Subcutaneous abdominal adipose tissue (tissue), 5 donors: ENCODE results near the gene NAV2.

Source experiments
- H3K27ac ChIP-seq: one replicate; pipeline ENCODE4 v1.7.0; 2013; ENCODE audit warnings: low read depth, mild to moderate bottlenecking, inconsistent platforms, low read length, moderate library complexity
- H3K27me3 ChIP-seq, 5 donors: one replicate each; pipeline ENCODE4 v1.7.0; 2013; ENCODE audit warnings: low read length in 5 of 5, inconsistent platforms in 1 of 5; ENCODE audit not compliant: control insufficient read depth in 5 of 5, insufficient read depth in 4 of 5
- H3K36me3 ChIP-seq, 5 donors: one replicate each; pipeline ENCODE4 v1.7.0; 2013; ENCODE audit warnings: low read length in 5 of 5; ENCODE audit not compliant: control insufficient read depth in 5 of 5, insufficient read depth in 5 of 5
- H3K4me1 ChIP-seq, 5 donors: one replicate each; pipeline ENCODE4 v1.7.0; 2013; ENCODE audit warnings: low read length in 5 of 5, mild to moderate bottlenecking in 3 of 5, moderate library complexity in 1 of 5; ENCODE audit not compliant: control insufficient read depth in 5 of 5, insufficient read depth in 5 of 5
- H3K4me3 ChIP-seq, 5 donors: one replicate each; pipeline ENCODE4 v1.7.0; 2013; ENCODE audit warnings: low read length in 5 of 5, low read depth in 1 of 5
- H3K9ac ChIP-seq, 5 donors: one replicate each; pipeline ENCODE4 v1.7.0; 2013; ENCODE audit warnings: low read length in 5 of 5, mild to moderate bottlenecking in 4 of 5, moderate library complexity in 3 of 5
- H3K9me3 ChIP-seq, 5 donors: one replicate each; pipeline ENCODE4 v1.7.0; 2013; ENCODE audit warnings: low read length in 5 of 5; ENCODE audit not compliant: control insufficient read depth in 5 of 5
- donor health status: healthy.
- donor health status: healthy.
- donor health status: healthy.
- donor health status: healthy.
- donor health status: healthy.

NAV2 gene

GRCh38 chr11:19715373-19715772, 2.7 kb downstream of the NAV2 start:
- no peaks in the 10 kb centered on the region for H3K36me3 ChIP-seq
- H3K4me3 ChIP-seq: peak overlapping the region in 1 of 5 donors; percentile 68
- H3K27me3 ChIP-seq: peaks cover 0 to 21% (median 13%) of the 10 kb centered on the region in 5 donors
- H3K9ac ChIP-seq: no peak overlapping the region
- H3K27ac ChIP-seq: no peak overlapping the region
- H3K9me3 ChIP-seq: no peaks in the 10 kb centered on the region
- H3K4me1 ChIP-seq: peaks cover 4 to 39% (median 31%) of the 10 kb centered on the region in 5 donors

DNA sequence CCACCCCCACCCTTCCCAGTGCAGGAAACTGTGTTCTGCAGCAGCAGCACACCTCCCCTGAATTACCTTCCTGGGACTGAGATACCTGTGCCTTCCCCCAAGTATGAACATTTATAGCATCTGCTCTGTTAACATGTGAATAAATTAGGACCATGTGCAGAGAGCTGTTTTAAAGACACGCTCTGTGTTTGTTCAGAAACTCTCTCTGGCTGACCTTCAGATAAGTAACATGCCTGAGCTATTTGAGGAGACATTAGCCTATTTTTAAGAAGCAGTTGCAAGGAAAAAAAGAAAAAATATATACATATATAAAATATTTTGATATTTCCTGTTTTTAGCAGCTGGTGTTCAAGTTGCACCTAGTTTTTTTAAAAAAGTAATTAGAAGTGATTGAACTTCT, 5.4 kb downstream of the NAV2 start:
- no peak overlapping the region for H3K27ac ChIP-seq
- H3K9ac ChIP-seq: no peak overlapping the region
- no peaks in the 10 kb centered on the region for H3K36me3 ChIP-seq

DNA sequence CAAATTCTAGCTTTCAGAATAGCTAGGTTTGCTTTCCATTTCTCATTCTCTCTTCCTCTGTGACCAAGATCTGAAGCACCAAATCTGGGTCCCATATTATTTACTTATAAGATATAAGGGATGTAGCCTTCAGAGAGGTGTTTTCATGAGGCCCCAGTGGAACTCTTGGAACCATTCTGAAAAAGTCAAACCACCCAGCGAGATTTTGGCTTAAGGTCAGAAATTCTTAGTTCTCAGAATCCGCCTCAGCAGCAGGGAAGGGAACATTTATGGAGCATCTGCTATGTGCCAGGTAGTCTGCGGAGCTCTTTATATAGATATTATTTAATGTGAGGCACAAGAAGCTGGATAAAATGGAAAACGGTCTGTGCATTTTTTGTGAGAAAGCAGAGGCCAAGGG, 6.3 kb downstream of the NAV2 start:
- H3K36me3 ChIP-seq: no peaks in the 10 kb centered on the region
- H3K27ac ChIP-seq: no peak overlapping the region
- H3K4me3 ChIP-seq: no peak overlapping the region
- no peaks in the 10 kb centered on the region for H3K9me3 ChIP-seq
- H3K9ac ChIP-seq: no peak overlapping the region
- peaks cover 4 to 20% (median 18%) of the 10 kb centered on the region in 5 donors for H3K4me1 ChIP-seq
- peaks cover 0 to 12% (median 7%) of the 10 kb centered on the region in 5 donors for H3K27me3 ChIP-seq

More for the DNA sequence above, 5.4 kb downstream of the NAV2 start:
- Histone ChIP-seq H3K4me3 (no peak overlapping the region), H3K4me1 (peaks cover 4 to 24% (median 21%) of the 10 kb centered on the region in 5 donors), H3K27me3 (peaks cover 0 to 20% (median 13%) of the 10 kb centered on the region in 5 donors), H3K9me3 (no peaks in the 10 kb centered on the region)

DNA sequence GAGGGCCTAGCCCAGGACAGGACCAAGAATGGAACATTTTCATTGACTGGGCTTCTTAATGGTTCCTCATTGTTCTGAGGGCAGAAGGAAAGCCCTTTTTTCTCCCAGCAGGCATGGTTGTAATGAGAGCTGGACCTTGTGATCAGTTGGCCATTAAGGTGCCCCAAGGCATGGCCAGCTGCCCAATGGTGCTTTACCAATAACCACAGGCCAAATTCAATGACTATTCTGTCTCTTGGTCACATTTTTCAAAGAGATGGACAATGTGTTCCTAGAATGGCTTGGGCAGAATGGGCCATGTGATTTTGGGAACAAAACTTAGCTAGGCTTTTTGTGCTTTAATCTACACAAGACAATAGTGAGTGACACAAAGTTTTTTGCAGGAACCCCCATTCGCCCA, 7.3 kb downstream of the NAV2 start:
- no peaks in the 10 kb centered on the region for H3K36me3 ChIP-seq
- H3K4me3 ChIP-seq: no peak overlapping the region
- H3K27ac ChIP-seq: no peak overlapping the region
- H3K4me1 ChIP-seq: peaks cover 2 to 10% (median 10%) of the 10 kb centered on the region in 5 donors
- no peak overlapping the region for H3K9ac ChIP-seq
- H3K9me3 ChIP-seq: no peaks in the 10 kb centered on the region
- H3K27me3 ChIP-seq: peaks cover 0 to 7% (median 0%) of the 10 kb centered on the region in 5 donors

- Histone ChIP-seq H3K27me3 (no peaks in the 10 kb centered on the region), H3K9me3 (no peaks in the 10 kb centered on the region), H3K27ac (no peak overlapping the region), H3K4me3 (no peak overlapping the region), H3K36me3 (no peaks in the 10 kb centered on the region), H3K9ac (no peak overlapping the region), H3K4me1 (peaks cover 0 to 7% (median 4%) of the 10 kb centered on the region in 5 donors)
Observed at GRCh38 chr11:19721176-19721575, 8.5 kb downstream of the NAV2 start.

- H3K4me1 ChIP-seq: peaks cover 0 to 11% (median 4%) of the 10 kb centered on the region in 5 donors
- no peaks in the 10 kb centered on the region for H3K9me3 ChIP-seq
- no peak overlapping the region for H3K27ac ChIP-seq
- H3K27me3 ChIP-seq: no peaks in the 10 kb centered on the region
- H3K9ac ChIP-seq: no peak overlapping the region
- H3K4me3 ChIP-seq: no peak overlapping the region
- no peaks in the 10 kb centered on the region for H3K36me3 ChIP-seq
Observed at GRCh38 chr11:19722702-19723101, 10.1 kb downstream of the NAV2 start.

- Histone ChIP-seq H3K9me3 (no peaks in the 10 kb centered on the region), H3K9ac (no peak overlapping the region), H3K27me3 (no peaks in the 10 kb centered on the region), H3K4me3 (no peak overlapping the region), H3K4me1 (peaks cover 0 to 11% (median 4%) of the 10 kb centered on the region in 5 donors), H3K36me3 (no peaks in the 10 kb centered on the region), H3K27ac (no peak overlapping the region)
Observed at GRCh38 chr11:19723572-19724342, 11.1 kb downstream of the NAV2 start.

DNA sequence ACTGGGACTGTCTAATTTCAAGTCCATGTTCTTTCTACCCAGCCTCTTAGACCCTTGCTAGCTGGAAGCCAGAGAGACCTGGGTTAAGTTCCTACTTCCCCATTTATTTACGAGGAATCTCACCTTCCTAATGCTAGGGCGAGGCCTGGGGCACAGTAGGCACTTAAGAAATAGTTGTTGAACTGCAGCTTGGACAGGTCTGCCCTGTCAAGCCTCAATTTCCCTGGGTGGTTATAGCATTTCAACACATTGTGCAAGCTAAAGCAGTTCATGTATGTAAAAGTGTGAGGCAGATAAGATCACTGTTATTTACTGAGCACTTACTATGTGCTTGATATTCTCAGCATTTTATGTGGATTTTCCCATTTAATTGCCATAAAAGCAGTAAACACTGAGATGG, 12.1 kb downstream of the NAV2 start:
- Histone ChIP-seq H3K4me1 (peaks cover 0 to 11% (median 4%) of the 10 kb centered on the region in 5 donors), H3K4me3 (no peak overlapping the region), H3K27ac (no peak overlapping the region)

GRCh38 chr11:19725379-19726079, 12.9 kb downstream of the NAV2 start:
- Histone ChIP-seq H3K27me3 (no peaks in the 10 kb centered on the region), H3K27ac (no peak overlapping the region), H3K9me3 (no peaks in the 10 kb centered on the region), H3K4me3 (no peak overlapping the region), H3K36me3 (no peaks in the 10 kb centered on the region), H3K9ac (no peak overlapping the region), H3K4me1 (peaks cover 0 to 11% (median 4%) of the 10 kb centered on the region in 5 donors)

More for the DNA sequence above, 12.1 kb downstream of the NAV2 start:
- Histone ChIP-seq H3K36me3 (no peaks in the 10 kb centered on the region), H3K27me3 (no peaks in the 10 kb centered on the region), H3K9ac (no peak overlapping the region), H3K9me3 (no peaks in the 10 kb centered on the region)

GRCh38 chr11:19727246-19727645, 14.6 kb downstream of the NAV2 start:
- H3K36me3 ChIP-seq: no peaks in the 10 kb centered on the region
- no peak overlapping the region for H3K27ac ChIP-seq
- no peaks in the 10 kb centered on the region for H3K9me3 ChIP-seq
- H3K27me3 ChIP-seq: no peaks in the 10 kb centered on the region
- H3K9ac ChIP-seq: no peak overlapping the region
- H3K4me1 ChIP-seq: peaks cover 0 to 11% (median 4%) of the 10 kb centered on the region in 5 donors
- H3K4me3 ChIP-seq: no peak overlapping the region
